Neural cell (in vitro differentiated cells): Measurements from ENCODE around the gene ATPAF2.

Experiments
- TAF1 ChIP-seq: IDR thresholded peaks from 2 replicates; pipeline ENCODE4 v1.6.1; 2012; ENCODE audit warnings: low read depth
- TF ChIP-seq, protein P1 (sequence below): fragments of 450-650 bp; IDR thresholded peaks from 2 replicates; pipeline ENCODE4 v1.5.1; 2014; ENCODE audit warnings: antibody characterized with exemption, mild to moderate bottlenecking, moderate library complexity; ENCODE audit not compliant: poor library complexity, severe bottlenecking

DNA sequence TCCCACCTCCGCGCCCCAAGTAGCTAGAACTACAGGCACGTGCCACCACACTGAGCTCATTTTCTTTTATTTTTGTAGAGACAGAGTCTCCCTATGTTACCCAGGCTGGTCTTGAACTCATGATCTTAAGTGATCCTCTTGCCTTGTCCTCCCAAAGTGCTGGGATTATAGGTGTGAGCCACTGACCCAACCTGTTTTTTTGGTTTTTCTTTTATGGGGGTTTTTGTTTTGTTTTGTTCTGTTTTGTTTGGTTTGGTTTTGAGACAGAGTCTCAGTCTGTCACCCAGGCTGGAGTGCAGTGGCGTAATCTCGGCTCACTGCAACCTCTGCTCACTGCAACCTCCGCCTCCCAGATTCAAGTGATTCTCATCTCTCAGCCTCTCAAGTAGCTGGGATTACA, 16.6 kb upstream of the ATPAF2 start:
- no peak for TF ChIP-seq TAF1
- TF ChIP-seq, protein P1, sequence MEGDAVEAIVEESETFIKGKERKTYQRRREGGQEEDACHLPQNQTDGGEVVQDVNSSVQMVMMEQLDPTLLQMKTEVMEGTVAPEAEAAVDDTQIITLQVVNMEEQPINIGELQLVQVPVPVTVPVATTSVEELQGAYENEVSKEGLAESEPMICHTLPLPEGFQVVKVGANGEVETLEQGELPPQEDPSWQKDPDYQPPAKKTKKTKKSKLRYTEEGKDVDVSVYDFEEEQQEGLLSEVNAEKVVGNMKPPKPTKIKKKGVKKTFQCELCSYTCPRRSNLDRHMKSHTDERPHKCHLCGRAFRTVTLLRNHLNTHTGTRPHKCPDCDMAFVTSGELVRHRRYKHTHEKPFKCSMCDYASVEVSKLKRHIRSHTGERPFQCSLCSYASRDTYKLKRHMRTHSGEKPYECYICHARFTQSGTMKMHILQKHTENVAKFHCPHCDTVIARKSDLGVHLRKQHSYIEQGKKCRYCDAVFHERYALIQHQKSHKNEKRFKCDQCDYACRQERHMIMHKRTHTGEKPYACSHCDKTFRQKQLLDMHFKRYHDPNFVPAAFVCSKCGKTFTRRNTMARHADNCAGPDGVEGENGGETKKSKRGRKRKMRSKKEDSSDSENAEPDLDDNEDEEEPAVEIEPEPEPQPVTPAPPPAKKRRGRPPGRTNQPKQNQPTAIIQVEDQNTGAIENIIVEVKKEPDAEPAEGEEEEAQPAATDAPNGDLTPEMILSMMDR = no peak
